ENCODE measurements around the gene C2CD2L. TPM values are rescaled to one million over a fixed set of nuclear protein-coding genes. Genes with fewer than 3 reads are reported as not detected.

The C2CD2L gene
- total and polyA plus RNA-seq, 2 donors (not counting 3 experiments of a cell fraction or from before 2014, with no cell fraction given): 9.1 to 10.4 TPM

Other genes with a start within 250 kb of the C2CD2L start
- gene CXCR5, start 223.5 kb upstream of the C2CD2L start, total RNA-seq: not detected in 2 replicates
- gene CXCR5, start 223.5 kb upstream of the C2CD2L start, polyA plus RNA-seq: not detected in 2 replicates
- 44.7 and 48.8 TPM in 2 replicates for gene BCL9L, start 181.4 kb upstream of the C2CD2L start, total RNA-seq
- 7.3 and 10.2 TPM in 2 replicates for gene BCL9L, start 181.4 kb upstream of the C2CD2L start, polyA plus RNA-seq
- not detected in 2 replicates for gene UPK2, start 151.0 kb upstream of the C2CD2L start, total RNA-seq
- gene UPK2, start 151.0 kb upstream of the C2CD2L start, polyA plus RNA-seq: 0.11 and 0.13 TPM in 2 replicates
- gene FOXR1, start 135.6 kb upstream of the C2CD2L start, total RNA-seq: not detected in 2 replicates
- gene FOXR1, start 135.6 kb upstream of the C2CD2L start, polyA plus RNA-seq: not detected in 2 replicates
- 39.0 and 41.8 TPM in 2 replicates for gene CENATAC, start 109.2 kb upstream of the C2CD2L start, total RNA-seq
- gene CENATAC, start 109.2 kb upstream of the C2CD2L start, polyA plus RNA-seq: 14.2 and 14.6 TPM in 2 replicates
- gene RPS25, start 89.0 kb upstream of the C2CD2L start, total RNA-seq: 992 and 1,027 TPM in 2 replicates
- 579 and 887 TPM in 2 replicates for gene RPS25, start 89.0 kb upstream of the C2CD2L start, polyA plus RNA-seq
- gene TRAPPC4, start 88.6 kb upstream of the C2CD2L start, total RNA-seq: 64.2 and 79.3 TPM in 2 replicates
- gene TRAPPC4, start 88.6 kb upstream of the C2CD2L start, polyA plus RNA-seq: 180 and 224 TPM in 2 replicates
- 19.9 and 21.5 TPM in 2 replicates for gene SLC37A4, start 76.5 kb upstream of the C2CD2L start, total RNA-seq
- 36.5 and 41.9 TPM in 2 replicates for gene SLC37A4, start 76.5 kb upstream of the C2CD2L start, polyA plus RNA-seq
- gene HYOU1, start 50.1 kb upstream of the C2CD2L start, total RNA-seq: 286 and 302 TPM in 2 replicates
- 318 and 355 TPM in 2 replicates for gene HYOU1, start 50.1 kb upstream of the C2CD2L start, polyA plus RNA-seq
- gene VPS11, start 39.5 kb upstream of the C2CD2L start, total RNA-seq: 27.0 and 31.0 TPM in 2 replicates
- gene VPS11, start 39.5 kb upstream of the C2CD2L start, polyA plus RNA-seq: 25.4 and 26.4 TPM in 2 replicates
- 13.5 and 16.1 TPM in 2 replicates for gene HMBS, start 22.5 kb upstream of the C2CD2L start, total RNA-seq
- 23.9 and 24.8 TPM in 2 replicates for gene HMBS, start 22.5 kb upstream of the C2CD2L start, polyA plus RNA-seq
- 48.4 and 62.0 TPM in 2 replicates for gene DPAGT1, start 5.5 kb upstream of the C2CD2L start, total RNA-seq
- 203 and 212 TPM in 2 replicates for gene DPAGT1, start 5.5 kb upstream of the C2CD2L start, polyA plus RNA-seq
- 32.6 and 33.4 TPM in 2 replicates for gene HINFP, start 14.2 kb downstream of the C2CD2L start, total RNA-seq
- 30.8 and 34.6 TPM in 2 replicates for gene HINFP, start 14.2 kb downstream of the C2CD2L start, polyA plus RNA-seq
- gene ABCG4, start 41.7 kb downstream of the C2CD2L start, total RNA-seq: 0.67 and 1.7 TPM in 2 replicates
- 1.0 TPM in 2 replicates for gene ABCG4, start 41.7 kb downstream of the C2CD2L start, polyA plus RNA-seq
- 14.6 and 15.1 TPM in 2 replicates for gene NLRX1, start 61.4 kb downstream of the C2CD2L start, total RNA-seq
- 15.5 and 18.3 TPM in 2 replicates for gene NLRX1, start 61.4 kb downstream of the C2CD2L start, polyA plus RNA-seq
- gene NHERF4, start 78.1 kb downstream of the C2CD2L start, total RNA-seq: not detected in 2 replicates
- not detected in 2 replicates for gene NHERF4, start 78.1 kb downstream of the C2CD2L start, polyA plus RNA-seq
- 40.1 and 41.5 TPM in 2 replicates for gene CBL, start 99.0 kb downstream of the C2CD2L start, total RNA-seq
- gene CBL, start 99.0 kb downstream of the C2CD2L start, polyA plus RNA-seq: 12.5 and 15.5 TPM in 2 replicates
- gene MCAM, start 209.8 kb downstream of the C2CD2L start, total RNA-seq: 1,012 and 1,027 TPM in 2 replicates
- gene MCAM, start 209.8 kb downstream of the C2CD2L start, polyA plus RNA-seq: 2,543 and 3,419 TPM in 2 replicates
- gene RNF26, start 227.2 kb downstream of the C2CD2L start, total RNA-seq: 37.9 and 40.1 TPM in 2 replicates
- 41.6 and 43.8 TPM in 2 replicates for gene RNF26, start 227.2 kb downstream of the C2CD2L start, polyA plus RNA-seq
- 126 and 130 TPM in 2 replicates for gene C1QTNF5, start 233.5 kb downstream of the C2CD2L start, total RNA-seq
- 201 and 228 TPM in 2 replicates for gene C1QTNF5, start 233.5 kb downstream of the C2CD2L start, polyA plus RNA-seq
- not detected in 2 replicates for gene MFRP, start 239.4 kb downstream of the C2CD2L start, total RNA-seq
- gene MFRP, start 239.4 kb downstream of the C2CD2L start, polyA plus RNA-seq: 0.03 and 0.08 TPM in 2 replicates